Kidney glomerular epithelial cell (primary cell): ENCODE results near the gene NFYC.
A peak's percentile ranks its signal among the peaks of the same experiment; 100 is the strongest.

ENCODE experiments used
- DNase-seq: peaks from one replicate; lab custom pipeline; 2025; lab: John Stamatoyannopoulos, UW

The NFYC gene

GRCh38 chr1:40798366-40799281, 107.1 kb downstream of the NFYC start:
- no peak for DNase-seq

DNA sequence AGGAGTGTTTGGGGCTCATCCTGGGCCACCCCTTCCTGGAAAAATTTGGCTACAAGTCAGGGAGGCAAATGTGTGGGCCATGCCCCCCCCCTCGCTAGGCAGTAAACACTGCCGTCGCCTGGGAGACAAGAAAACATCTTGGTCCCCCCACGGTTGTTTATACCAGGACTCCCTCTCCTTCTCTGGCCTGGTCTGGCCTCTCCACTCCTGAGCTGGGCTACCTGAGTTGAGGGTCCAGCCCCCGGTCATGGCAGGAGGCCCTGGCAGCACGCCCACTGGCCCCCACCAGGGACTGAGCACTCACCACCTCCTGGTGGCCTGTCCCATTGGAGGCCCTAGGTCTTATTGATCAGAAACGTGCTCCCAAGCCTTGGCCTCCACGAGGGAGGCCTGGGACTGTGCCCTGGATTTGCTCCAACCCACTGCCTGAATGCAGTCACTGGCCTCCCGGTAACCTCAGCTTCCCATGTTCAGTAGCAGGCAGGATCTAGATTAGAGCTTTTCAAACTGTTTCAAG, 107.9 kb downstream of the NFYC start:
- DNase-seq: no peak

DNA sequence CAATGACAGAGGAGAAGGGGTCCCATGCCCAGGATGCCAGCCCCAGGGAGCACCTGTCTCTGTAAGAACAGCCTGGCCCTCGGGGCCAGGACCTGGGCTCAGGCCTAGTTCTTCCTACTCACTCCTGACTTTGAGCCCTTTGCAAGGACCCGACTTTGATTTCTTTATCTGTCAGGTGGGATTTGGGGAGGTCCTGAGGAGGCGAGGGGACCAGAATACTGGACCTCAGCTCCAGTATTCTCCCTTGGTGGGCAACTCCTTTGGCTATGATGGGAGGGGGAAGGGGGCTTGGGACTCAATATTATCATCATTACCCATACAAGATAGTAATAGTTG, 110.2 kb downstream of the NFYC start:
- DNase-seq: no peak

GRCh38 chr1:40802078-40802741, 110.7 kb downstream of the NFYC start:
- DNase-seq: peak; percentile 51

GRCh38 chr1:40802742-40803113, 111.2 kb downstream of the NFYC start:
- DNase-seq: no peak

DNA sequence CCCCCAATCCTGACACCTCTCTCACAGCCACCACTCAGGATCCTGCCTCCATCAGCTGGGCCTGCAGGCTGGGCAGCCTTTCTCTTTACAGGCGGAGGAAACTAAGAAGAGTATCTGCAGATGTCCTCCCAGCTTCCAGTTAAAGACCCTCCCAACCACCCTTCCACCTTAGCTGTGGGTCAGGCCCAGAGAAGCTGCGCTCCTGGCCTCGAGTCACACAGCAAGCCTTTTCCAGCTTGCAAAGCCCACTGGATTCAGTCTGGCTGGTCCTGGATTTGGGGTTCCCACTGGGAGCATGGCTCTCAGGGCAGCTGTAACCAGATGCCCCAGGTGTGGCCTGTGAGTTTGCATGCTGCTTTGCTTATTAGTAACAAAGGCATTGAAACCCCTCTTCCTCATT, 111.9 kb downstream of the NFYC start:
- no peak for DNase-seq

- DNase-seq: no peak
Measured at GRCh38 chr1:40803902-40804301, 112.4 kb downstream of the NFYC start.

- DNase-seq: no peak
Measured at GRCh38 chr1:40806240-40806639, 114.7 kb downstream of the NFYC start.

DNA sequence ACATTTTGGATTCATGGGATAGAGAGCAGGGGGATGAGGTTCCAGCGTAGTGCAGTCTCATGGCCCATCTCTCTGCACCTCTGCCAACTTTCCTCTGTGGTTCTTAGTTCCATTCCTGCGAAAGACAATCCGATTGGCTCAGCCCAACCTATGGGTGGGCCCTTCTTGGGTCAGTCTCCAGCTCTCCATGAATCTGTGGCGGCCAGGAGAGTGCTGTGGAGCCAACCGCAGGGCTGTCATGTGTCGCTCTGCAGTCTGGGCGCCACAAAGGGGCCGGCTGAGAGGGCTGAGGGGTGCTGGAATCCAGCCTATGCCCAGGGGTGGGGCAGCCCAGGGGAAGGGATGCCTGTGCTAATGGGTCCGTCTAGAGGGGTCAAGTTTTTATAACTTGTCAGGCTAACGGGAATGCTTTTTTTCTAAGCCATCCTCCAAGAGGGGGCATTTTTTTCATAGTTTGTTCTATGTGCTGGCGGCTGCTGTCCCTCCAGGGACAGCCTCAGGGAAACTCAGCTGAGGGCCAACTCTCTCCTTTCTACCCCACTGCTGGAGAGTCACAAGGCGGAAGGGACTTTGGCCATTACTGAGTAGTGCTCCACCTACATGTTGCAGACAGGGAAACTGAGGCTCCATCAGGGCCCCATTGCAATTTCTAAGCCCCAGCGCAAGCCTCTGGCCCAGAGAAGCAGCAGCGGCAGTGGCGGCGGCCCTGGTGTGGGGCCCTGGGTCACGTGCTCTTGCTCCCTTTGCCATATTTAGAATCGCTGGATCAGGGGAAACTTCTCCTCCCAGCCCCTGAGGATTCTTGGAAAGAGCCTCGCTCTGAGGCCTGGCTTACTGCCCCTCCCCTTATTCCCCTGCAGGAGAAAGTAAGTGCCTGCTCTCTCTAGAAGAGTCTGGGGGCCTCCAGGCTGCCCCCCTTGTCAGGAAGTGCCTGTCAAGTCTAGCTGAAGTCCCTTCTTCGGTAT, 115.5 kb downstream of the NFYC start:
- DNase-seq: no peak

GRCh38 chr1:40808002-40808401, 116.5 kb downstream of the NFYC start:
- DNase-seq: no peak

GRCh38 chr1:40808444-40808843, 116.9 kb downstream of the NFYC start:
- no peak for DNase-seq

DNA sequence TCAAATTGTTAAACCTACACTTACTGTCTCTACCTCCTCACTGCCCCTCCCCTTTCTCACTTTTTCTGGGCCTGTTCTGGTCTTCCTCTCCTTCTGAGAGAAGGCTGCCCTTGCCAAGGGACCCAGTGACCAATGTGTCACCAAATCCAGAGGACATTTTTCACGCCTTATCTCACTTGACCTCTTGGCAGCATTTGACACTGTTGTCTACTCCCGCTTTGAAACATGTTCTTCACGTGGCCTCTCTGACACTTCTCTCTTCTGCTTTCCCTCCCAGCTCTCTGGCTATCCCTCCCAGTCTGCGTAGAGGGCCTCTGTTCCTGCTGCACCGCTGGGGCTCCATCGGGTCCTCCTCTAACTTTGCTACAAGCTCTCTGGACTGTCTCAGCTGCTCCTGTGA, 117.4 kb downstream of the NFYC start:
- no peak for DNase-seq

GRCh38 chr1:40810927-40811326, 119.4 kb downstream of the NFYC start:
- DNase-seq: no peak

GRCh38 chr1:40815420-40815819, 123.9 kb downstream of the NFYC start:
- no peak for DNase-seq

DNA sequence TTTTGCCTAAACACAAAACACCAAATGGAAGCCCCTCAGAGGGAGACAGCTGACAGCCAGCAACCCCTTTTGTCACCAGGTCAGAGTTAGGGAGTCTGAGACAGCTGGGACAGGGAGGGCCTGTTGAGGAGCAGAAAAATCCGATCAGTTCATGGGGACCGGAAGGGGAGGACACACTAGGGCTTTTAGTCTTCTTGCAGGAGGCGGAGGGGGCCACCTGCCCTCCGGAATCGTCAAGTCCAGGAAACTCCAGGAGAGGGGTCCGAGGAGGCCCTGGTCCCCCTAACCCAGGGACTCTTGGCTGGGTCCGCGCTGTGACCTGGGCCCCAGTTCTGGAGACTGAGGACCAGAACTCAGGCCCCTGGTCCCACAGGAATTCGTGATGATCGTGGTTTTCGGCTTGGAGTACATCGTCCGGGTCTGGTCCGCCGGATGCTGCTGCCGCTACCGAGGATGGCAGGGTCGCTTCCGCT, 126.3 kb downstream of the NFYC start:
- DNase-seq: no peak

- DNase-seq: no peak
Measured at GRCh38 chr1:40818264-40818961, 126.9 kb downstream of the NFYC start.

GRCh38 chr1:40819101-40819500, 127.6 kb downstream of the NFYC start:
- no peak for DNase-seq

- no peak for DNase-seq
Measured at GRCh38 chr1:40820251-40820797, 128.8 kb downstream of the NFYC start.
